Mammary epithelial cell (primary cell): ENCODE results near the gene WARS2.

Source experiments
- EZH2 ChIP-seq: IDR thresholded peaks from 2 replicates; pipeline ENCODE4 v1.6.1; 2012; ENCODE audit warnings: low read length, inconsistent platforms, borderline replicate concordance
- TF ChIP-seq, protein P1 (sequence below), 2 donors: IDR thresholded peaks in 1 of 2; conservative IDR thresholded peaks in 1 of 2; 2 replicates each; pipeline ENCODE4 v1.5.1; 2011 to 2012; ENCODE audit warnings: inconsistent platforms in 2 of 2, low read length in 2 of 2, mild to moderate bottlenecking in 2 of 2, control low read depth in 1 of 2, low read depth in 1 of 2; ENCODE audit not compliant: insufficient read depth in 1 of 2; ENCODE audit errors: extremely low read depth in 1 of 2

DNA sequence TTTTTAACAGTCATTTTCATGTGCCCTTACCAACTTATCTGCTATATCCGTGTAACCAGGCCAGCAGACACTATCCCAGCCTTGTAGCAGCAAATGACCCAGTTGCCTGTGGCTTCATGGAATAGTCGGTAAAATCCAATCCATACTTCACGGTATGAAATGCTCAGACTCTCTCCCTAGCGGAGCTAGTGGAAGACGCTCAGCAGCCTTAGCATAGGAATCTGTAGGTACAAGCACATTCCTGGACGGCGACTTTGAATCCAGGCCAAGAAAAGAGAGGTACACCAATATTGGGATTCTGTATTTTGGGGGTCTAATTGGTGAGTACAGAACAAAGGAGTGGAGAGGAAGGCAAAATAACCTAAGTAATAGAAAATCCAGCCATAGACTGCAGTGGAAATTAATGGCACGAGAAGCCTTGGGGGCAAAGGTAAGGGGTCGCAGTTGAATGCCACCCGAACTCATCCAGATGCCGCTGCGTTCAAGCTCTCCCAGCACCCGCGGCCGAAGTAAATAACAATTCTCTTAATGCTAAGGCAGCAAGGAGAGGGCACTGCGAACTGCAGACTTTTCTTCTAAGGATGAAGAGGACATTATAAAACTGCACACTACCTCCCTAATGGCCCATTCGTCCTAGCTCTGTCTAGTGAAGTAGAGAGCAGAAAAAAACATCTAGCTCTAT is 134.6 kb downstream of the WARS2 start:
- TF ChIP-seq, protein P1, sequence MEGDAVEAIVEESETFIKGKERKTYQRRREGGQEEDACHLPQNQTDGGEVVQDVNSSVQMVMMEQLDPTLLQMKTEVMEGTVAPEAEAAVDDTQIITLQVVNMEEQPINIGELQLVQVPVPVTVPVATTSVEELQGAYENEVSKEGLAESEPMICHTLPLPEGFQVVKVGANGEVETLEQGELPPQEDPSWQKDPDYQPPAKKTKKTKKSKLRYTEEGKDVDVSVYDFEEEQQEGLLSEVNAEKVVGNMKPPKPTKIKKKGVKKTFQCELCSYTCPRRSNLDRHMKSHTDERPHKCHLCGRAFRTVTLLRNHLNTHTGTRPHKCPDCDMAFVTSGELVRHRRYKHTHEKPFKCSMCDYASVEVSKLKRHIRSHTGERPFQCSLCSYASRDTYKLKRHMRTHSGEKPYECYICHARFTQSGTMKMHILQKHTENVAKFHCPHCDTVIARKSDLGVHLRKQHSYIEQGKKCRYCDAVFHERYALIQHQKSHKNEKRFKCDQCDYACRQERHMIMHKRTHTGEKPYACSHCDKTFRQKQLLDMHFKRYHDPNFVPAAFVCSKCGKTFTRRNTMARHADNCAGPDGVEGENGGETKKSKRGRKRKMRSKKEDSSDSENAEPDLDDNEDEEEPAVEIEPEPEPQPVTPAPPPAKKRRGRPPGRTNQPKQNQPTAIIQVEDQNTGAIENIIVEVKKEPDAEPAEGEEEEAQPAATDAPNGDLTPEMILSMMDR (conservative IDR thresholded peaks at IDR 0.05 in 1 of 2, IDR thresholded peaks at IDR 0.05 in 1 of 2; ENCODE audit: extremely low read depth in 1 of 2, insufficient read depth in 1 of 2, low read depth in 1 of 2, low read length in 2 of 2) = no peak
- no peak for TF ChIP-seq EZH2
